Epidermal melanocyte (primary cell): ENCODE data around the gene GART.

Source experiments
- DNase-seq: peaks from one replicate; pipeline ENCODE4 v3.0.0; 2011; ENCODE audit warnings: low spot score; ENCODE audit not compliant: insufficient read length

Gene GART

DNA sequence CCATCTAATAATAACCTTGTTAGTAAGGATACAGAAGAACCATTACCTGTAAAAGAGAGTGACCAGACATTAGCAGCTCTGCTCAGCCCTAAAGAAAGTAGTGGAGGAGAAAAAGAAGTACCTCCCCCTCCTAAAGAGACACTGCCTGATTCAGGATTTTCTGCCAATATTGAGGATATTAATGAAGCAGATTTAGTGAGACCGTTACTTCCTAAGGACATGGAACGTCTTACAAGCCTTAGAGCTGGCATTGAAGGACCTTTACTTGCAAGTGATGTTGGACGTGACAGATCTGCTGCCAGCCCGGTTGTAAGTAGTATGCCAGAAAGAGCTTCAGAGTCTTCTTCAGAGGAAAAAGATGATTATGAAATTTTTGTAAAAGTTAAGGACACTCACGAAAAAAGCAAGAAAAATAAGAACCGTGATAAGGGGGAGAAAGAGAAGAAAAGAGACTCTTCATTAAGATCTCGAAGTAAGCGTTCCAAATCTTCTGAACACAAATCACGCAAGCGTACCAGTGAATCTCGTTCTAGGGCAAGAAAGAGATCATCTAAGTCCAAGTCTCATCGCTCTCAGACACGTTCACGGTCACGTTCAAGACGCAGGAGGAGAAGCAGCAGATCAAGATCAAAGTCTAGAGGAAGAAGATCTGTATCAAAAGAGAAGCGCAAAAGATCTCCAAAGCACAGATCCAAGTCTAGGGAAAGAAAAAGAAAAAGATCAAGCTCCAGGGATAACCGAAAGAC is 12.5 kb upstream of the GART start:
- DNase-seq: no peak

DNA sequence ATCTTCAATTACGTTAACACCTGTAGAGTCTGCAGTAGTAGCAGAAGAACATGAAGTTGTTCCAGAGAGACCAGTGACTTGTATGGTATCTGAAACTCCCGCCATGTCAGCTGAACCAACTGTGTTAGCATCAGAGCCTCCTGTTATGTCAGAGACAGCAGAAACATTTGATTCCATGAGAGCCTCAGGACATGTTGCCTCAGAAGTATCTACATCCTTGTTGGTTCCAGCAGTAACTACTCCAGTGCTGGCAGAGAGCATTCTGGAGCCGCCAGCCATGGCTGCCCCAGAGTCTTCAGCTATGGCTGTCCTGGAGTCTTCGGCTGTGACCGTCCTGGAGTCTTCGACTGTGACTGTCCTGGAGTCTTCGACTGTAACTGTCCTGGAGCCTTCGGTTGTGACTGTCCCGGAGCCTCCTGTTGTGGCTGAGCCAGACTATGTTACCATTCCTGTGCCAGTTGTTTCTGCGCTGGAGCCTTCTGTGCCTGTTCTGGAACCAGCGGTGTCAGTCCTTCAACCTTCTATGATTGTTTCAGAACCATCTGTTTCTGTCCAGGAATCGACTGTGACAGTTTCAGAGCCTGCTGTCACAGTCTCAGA is 11.2 kb upstream of the GART start:
- no peak for DNase-seq

DNA sequence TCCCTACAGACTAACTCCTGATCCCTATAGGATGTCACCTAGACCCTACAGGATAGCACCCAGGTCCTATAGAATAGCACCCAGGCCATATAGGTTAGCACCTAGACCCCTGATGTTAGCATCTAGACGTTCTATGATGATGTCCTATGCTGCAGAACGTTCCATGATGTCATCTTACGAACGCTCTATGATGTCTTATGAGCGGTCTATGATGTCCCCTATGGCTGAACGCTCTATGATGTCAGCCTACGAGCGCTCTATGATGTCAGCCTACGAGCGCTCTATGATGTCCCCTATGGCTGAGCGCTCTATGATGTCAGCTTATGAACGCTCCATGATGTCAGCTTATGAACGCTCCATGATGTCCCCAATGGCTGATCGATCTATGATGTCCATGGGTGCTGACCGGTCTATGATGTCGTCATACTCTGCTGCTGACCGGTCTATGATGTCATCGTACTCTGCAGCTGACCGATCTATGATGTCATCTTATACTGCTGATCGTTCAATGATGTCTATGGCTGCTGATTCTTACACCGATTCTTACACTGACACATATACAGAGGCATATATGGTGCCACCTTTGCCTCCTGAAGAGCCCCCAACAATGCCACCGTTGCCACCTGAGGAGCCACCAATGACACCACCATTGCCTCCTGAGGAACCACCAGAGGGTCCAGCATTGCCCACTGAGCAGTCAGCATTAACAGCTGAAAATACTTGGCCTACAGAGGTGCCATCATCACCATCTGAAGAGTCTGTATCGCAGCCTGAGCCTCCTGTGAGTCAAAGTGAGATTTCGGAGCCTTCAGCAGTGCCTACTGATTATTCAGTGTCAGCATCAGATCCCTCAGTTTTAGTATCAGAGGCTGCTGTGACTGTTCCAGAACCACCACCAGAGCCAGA is 10.4 kb upstream of the GART start:
- DNase-seq: no peak

DNA sequence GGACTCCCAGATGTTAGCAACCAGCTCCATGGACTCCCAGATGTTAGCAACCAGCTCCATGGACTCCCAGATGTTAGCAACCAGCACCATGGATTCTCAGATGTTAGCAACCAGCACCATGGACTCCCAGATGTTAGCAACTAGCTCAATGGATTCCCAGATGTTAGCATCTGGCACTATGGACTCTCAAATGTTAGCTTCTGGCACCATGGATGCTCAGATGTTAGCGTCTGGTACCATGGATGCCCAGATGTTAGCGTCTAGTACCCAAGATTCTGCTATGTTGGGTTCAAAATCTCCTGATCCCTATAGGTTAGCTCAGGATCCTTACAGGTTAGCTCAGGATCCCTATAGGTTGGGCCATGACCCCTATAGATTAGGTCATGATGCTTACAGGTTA is 9.7 kb upstream of the GART start:
- no peak for DNase-seq

DNA sequence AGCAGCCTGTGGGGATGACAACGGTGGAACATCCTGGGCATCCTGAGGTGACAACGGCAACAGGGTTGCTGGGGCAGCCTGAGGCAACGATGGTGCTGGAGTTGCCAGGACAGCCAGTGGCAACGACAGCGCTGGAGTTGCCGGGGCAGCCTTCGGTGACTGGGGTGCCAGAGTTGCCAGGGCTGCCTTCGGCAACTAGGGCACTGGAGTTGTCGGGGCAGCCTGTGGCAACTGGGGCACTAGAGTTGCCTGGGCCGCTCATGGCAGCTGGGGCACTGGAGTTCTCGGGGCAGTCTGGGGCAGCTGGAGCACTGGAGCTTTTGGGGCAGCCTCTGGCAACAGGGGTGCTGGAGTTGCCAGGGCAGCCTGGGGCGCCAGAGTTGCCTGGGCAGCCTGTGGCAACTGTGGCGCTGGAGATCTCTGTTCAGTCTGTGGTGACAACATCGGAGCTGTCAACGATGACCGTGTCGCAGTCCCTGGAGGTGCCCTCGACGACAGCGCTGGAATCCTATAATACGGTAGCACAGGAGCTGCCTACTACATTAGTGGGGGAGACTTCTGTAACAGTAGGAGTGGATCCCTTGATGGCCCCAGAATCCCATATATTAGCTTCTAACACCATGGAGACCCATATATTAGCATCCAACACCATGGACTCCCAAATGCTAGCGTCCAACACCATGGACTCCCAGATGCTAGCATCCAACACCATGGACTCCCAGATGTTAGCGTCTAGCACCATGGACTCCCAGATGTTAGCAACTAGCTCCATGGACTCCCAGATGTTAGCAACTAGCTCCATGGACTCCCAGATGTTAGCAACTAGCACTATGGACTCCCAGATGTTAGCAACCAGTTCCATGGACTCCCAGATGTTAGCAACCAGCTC is 9.1 kb upstream of the GART start:
- no peak for DNase-seq

DNA sequence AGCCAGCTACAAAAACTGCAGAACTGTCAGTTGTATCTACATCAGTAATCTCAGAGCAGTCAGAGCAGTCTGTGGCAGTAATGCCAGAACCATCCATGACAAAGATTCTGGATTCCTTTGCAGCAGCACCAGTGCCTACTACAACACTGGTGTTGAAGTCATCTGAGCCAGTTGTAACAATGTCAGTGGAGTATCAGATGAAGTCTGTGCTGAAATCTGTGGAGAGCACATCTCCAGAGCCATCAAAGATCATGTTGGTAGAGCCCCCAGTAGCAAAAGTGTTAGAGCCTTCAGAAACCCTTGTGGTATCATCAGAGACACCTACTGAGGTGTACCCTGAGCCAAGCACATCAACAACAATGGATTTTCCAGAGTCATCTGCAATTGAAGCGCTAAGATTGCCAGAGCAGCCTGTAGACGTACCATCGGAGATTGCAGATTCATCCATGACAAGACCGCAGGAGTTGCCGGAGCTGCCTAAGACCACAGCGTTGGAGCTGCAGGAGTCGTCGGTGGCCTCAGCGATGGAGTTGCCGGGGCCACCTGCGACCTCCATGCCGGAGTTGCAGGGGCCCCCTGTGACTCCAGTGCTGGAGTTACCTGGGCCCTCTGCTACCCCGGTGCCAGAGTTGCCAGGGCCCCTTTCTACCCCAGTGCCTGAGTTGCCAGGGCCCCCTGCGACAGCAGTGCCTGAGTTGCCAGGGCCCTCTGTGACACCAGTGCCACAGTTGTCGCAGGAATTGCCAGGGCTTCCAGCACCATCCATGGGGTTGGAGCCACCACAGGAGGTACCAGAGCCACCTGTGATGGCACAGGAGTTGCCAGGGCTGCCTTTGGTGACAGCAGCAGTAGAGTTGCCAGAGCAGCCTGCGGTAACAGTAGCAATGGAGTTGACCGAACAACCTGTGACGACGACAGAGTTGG is 8.2 kb upstream of the GART start:
- no peak for DNase-seq

DNA sequence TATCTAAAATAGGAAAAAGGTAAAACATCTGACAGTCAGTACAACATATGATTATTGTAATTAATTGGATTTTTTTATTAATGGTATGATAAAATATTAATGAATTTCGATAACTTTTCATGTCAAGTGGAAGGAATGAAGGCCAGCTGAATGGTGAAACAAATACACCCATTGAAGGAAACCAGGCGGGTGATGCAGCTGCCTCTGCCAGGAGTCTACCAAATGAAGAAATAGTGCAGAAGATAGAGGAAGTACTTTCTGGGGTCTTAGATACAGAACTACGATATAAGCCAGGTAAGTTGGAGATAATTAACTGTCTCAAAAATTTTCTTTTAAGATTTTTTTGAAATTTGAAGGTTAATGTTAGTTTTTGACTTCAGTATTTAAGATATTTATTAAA is 4.2 kb upstream of the GART start:
- no peak for DNase-seq

DNA sequence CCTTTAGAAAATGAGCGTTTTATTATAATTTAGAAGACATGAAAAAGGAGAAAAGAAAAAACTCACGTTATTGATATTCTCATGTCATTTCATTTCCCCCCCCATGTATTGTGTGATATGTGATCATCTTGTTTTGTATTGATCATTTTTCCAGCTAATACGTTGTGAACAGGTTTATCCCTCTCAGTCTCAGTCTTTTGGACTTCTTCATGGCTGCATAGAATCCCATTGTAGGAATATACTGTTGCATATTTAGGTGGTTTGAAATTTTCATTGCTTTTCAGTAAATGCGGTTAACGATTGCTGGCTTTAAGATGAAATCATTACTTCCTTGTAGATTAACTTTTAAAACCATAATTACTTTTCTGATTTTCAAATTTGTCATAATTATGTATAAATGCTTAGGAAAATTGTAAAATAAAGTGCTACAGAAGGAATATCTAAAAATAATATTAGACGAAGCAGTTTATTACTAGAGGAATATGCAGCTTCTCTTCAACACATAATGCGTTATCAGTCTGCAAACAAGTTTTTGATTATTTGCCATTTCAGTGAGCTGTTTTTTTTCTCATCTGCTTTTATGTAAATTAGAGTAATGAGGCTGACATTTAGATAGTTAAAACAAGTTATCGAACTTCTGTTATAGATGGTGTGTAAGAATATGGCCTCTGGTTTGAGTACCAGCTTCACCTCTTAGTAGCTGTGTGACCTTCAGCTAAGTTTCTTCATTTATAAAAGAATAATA is 2.7 kb upstream of the GART start:
- DNase-seq: no peak

DNA sequence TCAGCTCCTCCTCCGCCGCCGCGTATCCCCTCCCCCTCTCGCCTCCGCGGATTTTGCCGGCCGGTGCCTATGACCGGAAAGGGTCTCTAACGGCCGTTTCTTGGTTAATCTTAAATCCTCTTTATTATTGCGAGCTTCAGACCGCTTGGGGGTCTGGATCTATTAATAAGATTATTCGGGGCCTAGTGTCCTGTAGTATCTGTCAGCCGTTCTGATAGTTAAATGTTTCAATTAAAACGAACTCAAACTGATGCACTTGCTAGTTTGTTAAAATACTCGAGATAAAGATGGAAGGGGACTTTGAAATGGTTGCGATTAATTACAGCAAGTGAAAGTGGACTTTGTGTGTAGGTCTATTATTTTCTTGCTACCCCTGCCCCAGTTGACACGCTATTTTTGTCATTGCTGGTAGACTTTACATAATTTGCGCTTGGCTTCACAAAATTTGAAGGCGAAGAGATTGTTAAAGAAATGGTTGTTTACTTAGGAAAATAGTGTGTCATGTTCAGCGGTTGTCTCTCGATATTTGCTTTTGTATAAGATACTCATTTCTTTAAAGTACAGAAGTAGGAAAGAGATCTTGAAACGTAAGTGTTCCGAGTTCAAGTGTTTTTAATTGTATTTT is 1.7 kb upstream of the GART start:
- no peak for DNase-seq

DNA sequence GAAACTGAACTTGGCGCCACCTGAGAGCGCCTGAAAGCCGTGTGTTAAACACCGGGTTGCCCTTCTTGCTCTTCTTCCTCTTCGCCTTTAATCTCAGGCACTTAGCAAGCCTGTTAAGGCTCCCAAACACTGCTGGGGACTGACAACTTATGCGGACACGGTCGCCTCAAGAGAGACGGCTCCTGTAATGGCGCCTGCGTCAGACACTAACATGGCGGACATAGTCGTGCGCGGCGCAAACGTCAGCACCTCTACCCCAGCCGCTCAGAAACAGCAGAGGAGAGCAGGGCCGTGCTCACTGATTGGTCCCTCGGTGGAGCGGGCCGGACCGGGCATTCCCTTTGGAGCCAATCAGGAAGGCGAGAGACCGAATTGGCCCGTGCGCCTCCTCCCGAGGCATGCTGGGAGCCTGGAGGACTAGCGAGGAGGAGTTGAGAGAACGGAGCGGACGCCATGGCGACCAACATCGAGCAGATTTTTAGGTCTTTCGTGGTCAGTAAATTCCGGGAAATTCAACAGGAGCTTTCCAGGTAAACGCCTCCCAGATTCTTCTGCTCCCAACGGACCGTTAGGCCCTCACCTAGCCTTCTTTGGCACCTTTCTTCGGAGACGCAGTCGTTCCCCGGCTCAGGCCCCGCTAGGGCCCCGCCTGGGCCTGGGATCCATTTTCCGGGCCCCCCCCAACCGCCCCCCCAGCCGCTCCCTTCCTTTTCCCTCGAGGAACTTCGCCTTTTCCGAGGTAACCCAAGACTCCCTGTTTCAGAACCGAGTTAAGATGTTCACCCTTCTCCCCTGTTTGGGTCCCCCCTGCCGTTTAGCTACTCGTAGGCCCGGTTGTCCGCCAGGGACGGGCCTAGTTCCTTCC is 955 bp upstream of the GART start, which contains the start of gene SON:
Gene SON (plus strand): TSS at position 399 of the 865 bp plus-strand sequence. CDS start 55 bp downstream, at position 454.
- DNase-seq: peak; percentile 87

DNA sequence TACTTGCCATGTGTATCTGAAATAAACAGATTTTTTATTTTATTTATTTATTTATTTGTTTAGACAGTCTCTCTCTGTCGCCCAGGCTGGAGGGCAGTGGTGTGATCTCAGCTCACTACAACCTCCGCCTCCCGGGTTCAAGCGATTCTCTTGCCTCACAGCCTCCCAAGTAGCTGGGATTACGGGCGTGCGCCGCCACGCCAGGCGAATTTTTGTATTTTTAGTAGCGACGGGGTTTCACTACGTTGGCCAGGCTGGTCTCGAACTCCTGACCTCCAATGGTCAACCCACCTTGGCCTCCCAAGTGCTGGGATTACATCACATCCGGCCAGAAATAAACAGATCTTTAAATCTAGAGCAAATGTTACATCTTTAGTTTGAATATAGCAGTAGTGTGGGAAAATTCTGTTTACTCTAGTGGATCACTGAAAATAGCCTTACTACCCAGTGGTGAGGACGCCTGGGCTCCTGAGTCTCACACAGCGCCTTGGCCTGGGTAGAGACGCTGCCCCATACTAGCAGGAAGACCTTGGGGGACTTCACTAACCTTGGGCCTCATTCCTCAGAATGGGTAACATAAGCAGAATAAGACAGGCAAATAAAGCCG is 709 bp downstream of the GART start:
- no peak for DNase-seq

DNA sequence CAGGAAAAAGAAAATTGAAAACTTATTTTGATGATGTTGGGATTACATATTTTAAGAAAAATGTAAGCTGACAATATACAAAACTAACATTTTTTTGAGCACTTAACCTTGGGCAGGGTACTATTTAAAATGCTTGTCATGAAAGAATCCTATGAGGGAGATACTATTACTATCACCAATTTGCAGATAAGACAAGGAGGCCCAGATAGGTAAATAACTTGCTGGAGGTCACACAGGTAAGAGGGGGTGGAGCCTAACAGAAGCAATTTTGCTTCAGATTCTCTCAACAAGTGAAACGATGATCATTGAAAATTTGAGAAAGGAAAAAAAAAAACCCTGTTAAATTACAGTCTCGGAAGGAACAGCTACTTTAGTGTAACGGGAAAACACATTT is 1.2 kb downstream of the GART start:
- no peak for DNase-seq

DNA sequence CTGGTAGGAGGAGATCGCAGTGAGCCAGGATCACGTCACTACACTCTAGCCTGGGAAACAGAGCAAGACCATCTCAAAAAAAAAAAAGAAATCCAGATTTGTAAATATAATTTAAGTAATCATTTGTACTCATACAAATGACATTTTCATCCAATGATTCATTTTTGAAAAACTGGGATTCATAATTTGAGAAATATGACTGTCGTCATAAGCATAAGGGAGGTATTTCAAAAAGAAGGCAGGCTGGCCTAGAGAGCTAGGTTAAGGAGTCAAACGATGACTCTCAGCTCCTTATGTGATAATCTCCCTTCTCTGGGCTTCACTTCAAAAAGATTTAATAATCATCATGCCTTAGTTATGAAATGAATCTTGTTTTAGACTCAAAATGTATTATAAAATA is 2.3 kb downstream of the GART start:
- DNase-seq: no peak

DNA sequence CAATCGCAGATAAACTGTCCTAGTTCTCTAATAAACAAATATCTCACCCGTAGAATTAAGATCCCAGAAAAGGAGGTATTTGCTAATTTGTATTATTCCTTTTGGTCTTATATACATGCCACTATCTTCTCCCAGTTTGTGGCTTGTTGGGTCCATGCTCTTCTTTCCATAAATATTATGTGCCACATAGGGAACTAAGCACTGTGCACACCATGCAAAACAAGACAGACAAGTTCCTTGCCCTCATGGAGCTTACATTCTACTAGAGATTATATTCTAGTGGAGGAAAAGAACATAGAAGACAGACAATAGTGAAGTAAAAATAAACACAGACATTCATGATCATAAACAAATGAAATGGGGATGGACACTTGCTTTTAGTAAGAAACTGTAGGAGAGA is 4.7 kb downstream of the GART start:
- DNase-seq: no peak

DNA sequence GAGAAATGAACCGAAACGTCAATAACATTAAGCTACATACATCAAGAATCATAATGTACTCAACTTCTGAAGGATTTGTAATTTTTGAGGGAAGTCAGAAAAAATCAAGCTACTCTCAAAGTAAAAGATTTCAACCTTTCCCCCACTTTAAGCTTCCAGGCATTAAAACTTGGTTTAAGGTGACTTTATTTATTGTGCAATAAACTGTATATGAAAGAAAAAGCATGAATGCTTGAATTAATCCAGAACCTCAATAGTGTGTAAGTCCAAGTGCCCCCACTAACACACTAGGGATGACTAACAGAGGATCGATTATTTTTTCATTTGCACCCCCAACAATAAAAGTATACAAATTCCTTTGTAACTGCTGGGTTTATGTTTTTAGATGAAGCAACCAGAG is 10.9 kb downstream of the GART start:
- DNase-seq: no peak

DNA sequence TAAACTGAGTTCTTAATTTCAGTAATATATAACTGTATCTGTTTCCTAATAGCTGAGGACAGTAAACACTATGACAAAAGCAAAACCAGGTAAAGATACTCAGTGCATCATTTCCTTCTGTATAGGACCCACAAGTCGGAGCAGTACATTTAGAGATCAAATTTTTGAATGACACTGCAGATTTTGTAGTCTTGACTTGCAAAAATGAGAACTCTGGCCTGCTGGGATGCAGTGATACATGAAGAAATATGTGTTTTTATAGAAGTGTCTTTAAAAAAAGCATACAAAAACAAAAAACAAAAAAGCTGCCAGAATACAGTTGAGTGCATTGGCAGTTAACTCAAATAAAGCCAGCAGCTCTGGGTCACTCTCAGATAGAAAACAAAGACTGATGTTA is 19.0 kb downstream of the GART start:
- DNase-seq: no peak

DNA sequence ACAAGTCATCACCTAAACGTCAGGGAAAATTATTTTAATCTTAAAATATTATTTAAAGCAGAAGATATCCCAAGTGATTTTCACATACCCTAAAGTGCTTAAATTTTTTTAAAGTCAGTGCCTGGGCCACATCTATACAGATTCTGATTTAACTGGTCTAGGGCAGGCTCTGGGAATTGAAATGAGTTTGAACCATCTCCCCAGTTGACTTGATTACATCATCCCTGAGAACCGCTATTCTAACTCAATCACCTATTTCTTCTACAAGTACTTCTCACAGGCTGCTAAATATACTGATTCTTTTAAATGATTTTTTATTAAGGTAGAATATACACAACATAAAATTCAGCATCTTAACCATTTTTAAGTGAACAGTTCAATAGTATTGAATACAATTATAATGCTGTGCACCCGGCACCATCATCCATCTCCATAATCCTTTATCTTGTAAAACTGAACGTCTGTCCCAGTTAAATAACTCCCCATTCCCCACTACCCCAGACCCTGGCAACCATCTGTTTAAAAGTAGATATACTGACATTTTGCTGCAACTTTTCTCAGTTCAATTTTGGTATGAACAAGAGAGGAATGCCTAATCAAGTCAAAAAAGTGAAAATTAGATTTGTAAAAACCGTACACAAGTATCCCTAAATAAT is 19.5 kb downstream of the GART start:
- no peak for DNase-seq
